Heart left ventricle (tissue), 16 donors: ENCODE measurements around the gene HOXB6. TPM values are rescaled to one million over a fixed set of nuclear protein-coding genes. Genes with fewer than 3 reads are reported as not detected.
A peak's percentile ranks its signal among the peaks of the same experiment; 100 is the strongest.

Experiments
- ATAC-seq, 4 donors: fragments of 200-7000 bp; cut with Tn5 transposase; one replicate each; pipeline ENCODE4 v1.9.1; 2020 to 2022; ENCODE audit warnings: moderate library complexity in 4 of 4, mild to moderate bottlenecking in 3 of 4, moderate number of reproducible peaks in 1 of 4
- DNase-seq, 5 donors: peaks; one replicate each; pipeline ENCODE4 v3.0.0-alpha.2; 2020
- H3K27ac ChIP-seq, 12 donors: fragments of 200-600 bp; sonication (generic) in 4 of 12; one replicate each; pipeline versions ENCODE4 v1.5.0 to v1.8.0; 2016 to 2022; ENCODE audit warnings: mild to moderate bottlenecking in 2 of 12
- H3K27me3 ChIP-seq, 9 donors: fragments of 200-600 bp; sonication (generic) in 2 of 9; one replicate each; pipeline versions ENCODE4 v1.5.1 to v1.8.0; 2016 to 2022; ENCODE audit warnings: mild to moderate bottlenecking in 3 of 9
- H3K36me3 ChIP-seq, 9 donors: fragments of 200-600 bp; sonication (generic) in 2 of 9; one replicate each; pipeline versions ENCODE4 v1.5.0 to v1.8.0; 2018 to 2022; ENCODE audit warnings: mild to moderate bottlenecking in 2 of 9
- H3K4me1 ChIP-seq, 12 donors: fragments of 200-600 bp; sonication (generic) in 4 of 12; one replicate each; pipeline versions ENCODE4 v1.5.0 to v1.8.0; 2016 to 2022; ENCODE audit warnings: mild to moderate bottlenecking in 3 of 12
- H3K4me3 ChIP-seq, 12 donors: fragments of 200-600 bp; sonication (generic) in 4 of 12; one replicate each; pipeline versions ENCODE4 v1.5.0 to v1.8.0; 2017 to 2022; ENCODE audit warnings: mild to moderate bottlenecking in 9 of 12, moderate library complexity in 4 of 12
- H3K9me3 ChIP-seq, 12 donors: fragments of 200-600 bp; sonication (generic) in 4 of 12; one replicate each; pipeline versions ENCODE4 v1.5.0 to v1.8.0; 2016 to 2022; ENCODE audit warnings: mild to moderate bottlenecking in 1 of 12
- POLR2A ChIP-seq, 2 donors: fragments of 450-650 bp; IDR thresholded peaks; one replicate each; pipeline ENCODE4 v1.6.1; 2017; ENCODE audit warnings: antibody characterized with exemption in 2 of 2, mild to moderate bottlenecking in 2 of 2, moderate library complexity in 2 of 2
- WGBS, 4 donors: extraction: QIAGEN DNeasy Blood & Tissue Kit in 2 of 4; methylation state at CpG; one replicate each; pipeline versions ENCODE4 v1.1.5 to v1.1.7; 2013 to 2018; 5-methylcytosine and 5-hydroxymethylcytosine counted together
- intact Hi-C, 10 donors: fragments of 100-400 bp; cut with DNase I; formaldehyde crosslinking; loops; one replicate each; pipeline versions ENCODE4 v1.11.1 to v1.14.2; 2022
- microRNA counts, 2 donors: library from miRNA; unstranded; fragments of <30 nt; microRNA quantifications; one replicate each; lab custom pipeline; 2016
- microRNA-seq, 4 donors: library from miRNA; unstranded; fragments of <30 nt; microRNA quantifications; one replicate each; pipeline versions ENCODE4 to v1.2.0, GENCODE V29; 2017 to 2020
- polyA plus RNA-seq, 2 donors: library from polyadenylated mRNA; stranded (reverse); fragments of 200-250 nt; gene quantifications; one replicate each; pipeline ENCODE4 v1.2.3, GENCODE V29; 2013
- total RNA-seq, 9 donors: library from RNA; depleted of rRNA in 2 of 9; stranded (reverse); fragments of >200 nt in 2 of 9; fragmentation: NEBNext Ultra II Directional in 3 of 9; extraction: Animal tissue kit (Norgen Biotek cat#: 25700) in 3 of 9; gene quantifications; one replicate each; pipeline versions ENCODE4 v1.1.0 to v1.2.4, GENCODE V29; 2016 to 2023
- TF ChIP-seq, protein P1 (sequence below), 12 donors: fragments of 200-600 bp; sonication (generic) in 4 of 12; IDR thresholded peaks; one replicate each; pipeline versions ENCODE4 v1.5.0 to v1.8.0; 2018 to 2022; ENCODE audit warnings: antibody characterized with exemption in 12 of 12, mild to moderate bottlenecking in 5 of 12
- donor health status: ischemic (EF 13 %, LVEDD 7.1; RV severe dilation, severe dysfunction).
- donor health status: healthy with polysubstance abuse.
- donor health status: DM: no; HTN: yes; CAD: no.
- donor health status: DM: no; HTN: no; CAD: no.
- donor health status: ischemic (EF 25% LVEDD 6.9; RV normal size, moderate dysfunction).
- donor health status: ischemic (EF 25% LVEDD 5.7; RV mildly dilated, moderate dysfunction).
- donor health status: healthy.
- donor health status: DM: yes; HTN: yes; CAD: no.
- donor health status: ischemic (EF 35%, LVEDD 5.7; RV mildly dilated, moderate dysfunction).
- donor health status: nonischemic (EF 11% LVEDD 7.7; RV severe dilation, severe dysfunction).
- donor health status: DM: yes; HTN: yes; CAD: no.
- donor health status: PGD.
- donor health status: ischemic (EF 29% LVEDD 5.4; RV normal size, mild dysfunction).
- donor health status: nonischemic (EF 23%, LVEDD 6.1; RV moderate dilation, normal function).

The HOXB6 gene
- total and polyA plus RNA-seq, 11 donors, result 0.30 to 2.0 (median 0.54) TPM; not detected in 1

DNA sequence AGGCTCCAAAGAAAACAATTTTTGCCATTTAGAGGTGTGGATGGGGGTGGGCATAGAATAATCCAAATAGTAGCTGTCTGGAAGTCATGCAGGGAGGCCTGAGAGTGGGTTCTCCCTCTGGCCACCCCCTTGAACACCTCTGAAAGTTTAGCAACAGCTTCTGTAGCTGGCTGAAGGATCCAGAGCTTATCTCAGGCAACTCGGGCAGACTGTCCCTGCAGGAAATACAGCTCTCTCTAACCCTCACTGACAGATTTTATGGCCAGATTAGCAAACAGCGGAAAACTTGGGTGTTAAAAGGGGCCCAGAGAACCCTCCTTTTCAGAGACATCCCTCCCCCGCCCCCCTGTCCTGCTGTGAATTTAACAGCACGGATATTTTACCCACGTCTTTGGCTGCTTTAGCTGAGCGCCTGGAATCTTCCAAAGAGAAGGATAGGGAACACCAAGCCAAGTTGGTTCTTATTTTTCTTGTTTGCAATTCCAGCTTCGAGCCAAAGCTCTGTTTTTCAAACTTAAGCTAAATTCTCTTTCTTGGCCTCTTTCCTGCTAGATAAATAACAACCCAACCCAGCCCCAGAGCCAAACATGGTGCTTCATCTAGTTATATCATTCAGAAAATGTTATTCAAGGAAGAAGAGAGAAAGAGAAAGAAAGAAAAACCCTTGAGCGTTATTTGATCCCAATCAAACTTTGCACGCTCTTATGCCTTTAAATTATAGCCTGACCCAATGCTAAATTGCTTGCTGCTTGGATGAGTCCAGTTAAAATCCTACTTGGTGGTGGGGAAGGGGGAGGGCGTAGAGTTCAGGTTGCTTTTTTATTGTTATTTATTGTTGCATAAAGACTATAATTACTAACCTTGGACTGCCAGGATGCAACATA is 57.6 kb downstream of the HOXB6 start:
- Histone ChIP-seq H3K4me1 (peaks cover 0 to 39% (median 12%) of the 10 kb centered on the region in 12 donors), H3K27me3 (peaks cover 0 to 97% (median 59%) of the 10 kb centered on the region in 9 donors), H3K4me3 (peak overlapping the region in 8 of 12 donors; percentile 15 to 44 (median 22)), H3K27ac (peak overlapping the region; percentile 18 to 94 (median 86)), H3K9me3 (no peaks in the 10 kb centered on the region), H3K36me3 (peaks cover 0 to 10% (median 0%) of the 10 kb centered on the region in 9 donors)
- TF ChIP-seq, protein P1, sequence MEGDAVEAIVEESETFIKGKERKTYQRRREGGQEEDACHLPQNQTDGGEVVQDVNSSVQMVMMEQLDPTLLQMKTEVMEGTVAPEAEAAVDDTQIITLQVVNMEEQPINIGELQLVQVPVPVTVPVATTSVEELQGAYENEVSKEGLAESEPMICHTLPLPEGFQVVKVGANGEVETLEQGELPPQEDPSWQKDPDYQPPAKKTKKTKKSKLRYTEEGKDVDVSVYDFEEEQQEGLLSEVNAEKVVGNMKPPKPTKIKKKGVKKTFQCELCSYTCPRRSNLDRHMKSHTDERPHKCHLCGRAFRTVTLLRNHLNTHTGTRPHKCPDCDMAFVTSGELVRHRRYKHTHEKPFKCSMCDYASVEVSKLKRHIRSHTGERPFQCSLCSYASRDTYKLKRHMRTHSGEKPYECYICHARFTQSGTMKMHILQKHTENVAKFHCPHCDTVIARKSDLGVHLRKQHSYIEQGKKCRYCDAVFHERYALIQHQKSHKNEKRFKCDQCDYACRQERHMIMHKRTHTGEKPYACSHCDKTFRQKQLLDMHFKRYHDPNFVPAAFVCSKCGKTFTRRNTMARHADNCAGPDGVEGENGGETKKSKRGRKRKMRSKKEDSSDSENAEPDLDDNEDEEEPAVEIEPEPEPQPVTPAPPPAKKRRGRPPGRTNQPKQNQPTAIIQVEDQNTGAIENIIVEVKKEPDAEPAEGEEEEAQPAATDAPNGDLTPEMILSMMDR (IDR thresholded peaks at IDR 0.05), result no peak
- TF ChIP-seq POLR2A (IDR thresholded peaks at IDR 0.05), result no peak
- no peak for DNase-seq
- intact Hi-C loops, result no loop called here
- no peak for ATAC-seq
- 27 to 34% (median 33%) methylated on average over 10 of the region's 10 CpGs for WGBS, 4 donors

DNA sequence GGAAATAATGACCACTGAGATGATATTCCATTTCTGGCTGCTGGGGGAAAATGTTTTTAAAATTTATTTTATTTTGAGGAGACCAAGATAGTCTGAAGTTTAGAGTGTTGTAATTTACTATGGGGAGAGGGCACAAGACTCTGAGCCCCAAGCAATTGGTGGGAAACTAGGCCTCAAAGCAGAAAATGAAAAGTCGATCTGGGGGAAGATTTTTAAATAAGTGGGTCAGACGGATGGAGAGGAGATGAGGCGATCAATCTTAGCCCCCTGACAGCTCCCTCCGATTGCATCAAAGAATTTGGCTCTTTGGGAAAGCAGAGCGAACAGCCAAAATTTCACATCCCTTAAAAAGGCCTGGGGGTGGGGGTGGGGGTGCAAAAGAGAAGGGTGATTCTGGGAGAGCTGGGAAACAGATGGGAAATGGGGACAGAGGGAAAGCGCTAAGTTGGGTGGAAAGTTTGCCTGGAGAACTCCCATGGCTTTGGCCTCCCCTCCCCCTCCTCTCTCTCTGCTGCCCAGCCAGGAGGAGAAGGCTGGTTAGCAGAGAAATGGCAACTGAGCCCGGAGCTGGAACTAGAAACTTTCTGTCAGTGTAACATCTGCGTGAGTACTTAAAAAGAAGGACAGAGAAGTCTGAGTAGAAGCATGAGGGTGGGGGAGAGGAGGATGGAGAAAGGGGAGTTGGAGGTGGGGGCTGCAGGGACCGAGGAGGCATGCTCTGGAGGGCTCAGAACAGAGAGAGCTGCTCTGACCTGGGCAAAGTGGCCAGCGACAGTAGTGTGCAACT is 58.5 kb downstream of the HOXB6 start:
- H3K27ac ChIP-seq, result peak overlapping the region; percentile 1 to 94 (median 86)
- ATAC-seq (no peak), DNase-seq (peak in 1 of 5 donors; percentile 62)
- H3K4me3 ChIP-seq, result peak overlapping the region in 7 of 12 donors; percentile 15 to 44 (median 24)
- H3K27me3 ChIP-seq, result peaks cover 0 to 97% (median 63%) of the 10 kb centered on the region in 9 donors
- no peaks in the 10 kb centered on the region for H3K9me3 ChIP-seq
- WGBS, 4 donors, result 28 to 45% (median 39%) methylated on average over 10 of the region's 10 CpGs
- H3K4me1 ChIP-seq, result peaks cover 0 to 39% (median 13%) of the 10 kb centered on the region in 12 donors
- TF ChIP-seq POLR2A (IDR thresholded peaks at IDR 0.05), result no peak
- TF ChIP-seq, protein P1 (IDR thresholded peaks at IDR 0.05), result no peak
- H3K36me3 ChIP-seq, result peaks cover 0 to 6% (median 0%) of the 10 kb centered on the region in 9 donors
- intact Hi-C loops, result no loop called here

MicroRNAs encoded within 50 kb of the gene (microRNA counts, 767-probe panel; counts per million panel counts)
- microRNA hsa-miR-10a-5p (lab: Ali Mortazavi, UCI), result 2,971 to 3,165 counts per million in 2 donors

Small RNA genes within 50 kb of the gene (microRNA-seq; reads per million reads assigned to microRNA genes)
- 0 to 0.19 (median 0) reads per million in 4 donors for gene MIR196A1

Other genes with a start within 250 kb of the HOXB6 start
- gene SKAP1, start 174.8 kb downstream of the HOXB6 start, total RNA-seq, result 1 to 10 TPM in 2 of 9 donors, under 1 TPM in 1, not detected in 6; 0.31 to 5.3 (median 1.2) TPM
- gene SKAP1, start 174.8 kb downstream of the HOXB6 start, polyA plus RNA-seq, result under 1 TPM; 0.25 to 0.38 TPM
- not detected for gene HOXB1, start 74.0 kb downstream of the HOXB6 start, total RNA-seq
- not detected for gene HOXB1, start 74.0 kb downstream of the HOXB6 start, polyA plus RNA-seq
- gene HOXB2, start 59.9 kb downstream of the HOXB6 start, total RNA-seq, result 1 to 10 TPM in 8 of 9 donors, under 1 TPM in 1; 0.81 to 6.9 (median 3.2) TPM
- gene HOXB2, start 59.9 kb downstream of the HOXB6 start, polyA plus RNA-seq, result 1 to 10 TPM; 2.0 to 3.0 TPM
- gene HOXB4, start 26.6 kb downstream of the HOXB6 start, total RNA-seq, result 1 to 10 TPM in 2 of 9 donors, under 1 TPM in 6, not detected in 1; 0.27 to 2.8 (median 0.66) TPM
- gene HOXB4, start 26.6 kb downstream of the HOXB6 start, polyA plus RNA-seq, result under 1 TPM; 0.29 to 0.30 TPM
- 1 to 10 TPM in 7 of 9 donors, under 1 TPM in 2; 0.11 to 5.5 (median 2.0) TPM for gene HOXB3, start 14.7 kb downstream of the HOXB6 start, total RNA-seq
- 1 to 10 TPM in 1 of 2 donors, under 1 TPM in 1; 0.61 to 2.0 TPM for gene HOXB3, start 14.7 kb downstream of the HOXB6 start, polyA plus RNA-seq
- 1 to 10 TPM in 1 of 9 donors, under 1 TPM in 2, not detected in 6; 0.17 to 1.0 (median 0.35) TPM for gene HOXB5, start 11.2 kb downstream of the HOXB6 start, total RNA-seq
- gene HOXB5, start 11.2 kb downstream of the HOXB6 start, polyA plus RNA-seq, result under 1 TPM; 0.04 to 0.08 TPM
- under 1 TPM in 4 of 9 donors, not detected in 5; 0.25 to 0.88 (median 0.55) TPM for gene HOXB7, start 6.0 kb upstream of the HOXB6 start, total RNA-seq
- gene HOXB7, start 6.0 kb upstream of the HOXB6 start, polyA plus RNA-seq, result under 1 TPM; 0.12 to 0.46 TPM
- not detected for gene HOXB8, start 10.3 kb upstream of the HOXB6 start, total RNA-seq
- not detected for gene HOXB8, start 10.3 kb upstream of the HOXB6 start, polyA plus RNA-seq
- not detected for gene HOXB9, start 21.4 kb upstream of the HOXB6 start, total RNA-seq
- not detected for gene HOXB9, start 21.4 kb upstream of the HOXB6 start, polyA plus RNA-seq
- not detected for gene PRAC1, start 117.5 kb upstream of the HOXB6 start, total RNA-seq
- not detected for gene PRAC1, start 117.5 kb upstream of the HOXB6 start, polyA plus RNA-seq
- not detected for gene PRAC2, start 118.2 kb upstream of the HOXB6 start, total RNA-seq
- gene PRAC2, start 118.2 kb upstream of the HOXB6 start, polyA plus RNA-seq, result not detected
- gene HOXB13, start 123.8 kb upstream of the HOXB6 start, total RNA-seq, result not detected
- not detected for gene HOXB13, start 123.8 kb upstream of the HOXB6 start, polyA plus RNA-seq
- under 1 TPM in 1 of 9 donors, not detected in 8; 0.55 TPM for gene TTLL6, start 212.2 kb upstream of the HOXB6 start, total RNA-seq
- gene TTLL6, start 212.2 kb upstream of the HOXB6 start, polyA plus RNA-seq, result under 1 TPM; 0.07 to 0.15 TPM
- gene CALCOCO2, start 226.0 kb upstream of the HOXB6 start, total RNA-seq, result 100 to 1,000 TPM; 174 to 322 (median 272) TPM
- 100 to 1,000 TPM; 102 to 122 TPM for gene CALCOCO2, start 226.0 kb upstream of the HOXB6 start, polyA plus RNA-seq